ENCODE results near the gene BMPR1A. TPM values are rescaled to one million over a fixed set of nuclear protein-coding genes. Genes with fewer than 3 reads are reported as not detected.

The BMPR1A gene
- total and polyA plus RNA-seq, 2 experiments from 2014 or later = 14.2 to 82.5 TPM

DNA sequence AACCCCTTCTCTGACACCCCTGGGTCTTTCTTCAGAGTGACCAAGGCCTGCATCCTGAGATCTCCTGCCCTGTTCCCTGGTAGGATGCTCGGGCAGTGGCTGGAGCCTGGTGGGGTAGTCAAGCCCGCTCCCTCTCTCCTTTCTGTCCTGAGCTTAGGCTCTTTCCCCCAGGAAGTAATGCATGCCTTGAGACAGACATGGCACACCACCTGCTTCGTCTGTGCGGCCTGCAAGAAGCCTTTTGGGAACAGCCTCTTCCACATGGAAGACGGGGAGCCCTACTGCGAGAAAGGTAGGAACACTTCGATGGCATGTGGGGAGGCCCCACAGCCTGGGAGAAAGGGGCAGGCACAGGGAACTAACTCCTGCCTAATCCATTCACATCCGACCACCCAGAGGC is 37.9 kb upstream of the BMPR1A start (continued):
- TF ChIP-seq, protein P1, sequence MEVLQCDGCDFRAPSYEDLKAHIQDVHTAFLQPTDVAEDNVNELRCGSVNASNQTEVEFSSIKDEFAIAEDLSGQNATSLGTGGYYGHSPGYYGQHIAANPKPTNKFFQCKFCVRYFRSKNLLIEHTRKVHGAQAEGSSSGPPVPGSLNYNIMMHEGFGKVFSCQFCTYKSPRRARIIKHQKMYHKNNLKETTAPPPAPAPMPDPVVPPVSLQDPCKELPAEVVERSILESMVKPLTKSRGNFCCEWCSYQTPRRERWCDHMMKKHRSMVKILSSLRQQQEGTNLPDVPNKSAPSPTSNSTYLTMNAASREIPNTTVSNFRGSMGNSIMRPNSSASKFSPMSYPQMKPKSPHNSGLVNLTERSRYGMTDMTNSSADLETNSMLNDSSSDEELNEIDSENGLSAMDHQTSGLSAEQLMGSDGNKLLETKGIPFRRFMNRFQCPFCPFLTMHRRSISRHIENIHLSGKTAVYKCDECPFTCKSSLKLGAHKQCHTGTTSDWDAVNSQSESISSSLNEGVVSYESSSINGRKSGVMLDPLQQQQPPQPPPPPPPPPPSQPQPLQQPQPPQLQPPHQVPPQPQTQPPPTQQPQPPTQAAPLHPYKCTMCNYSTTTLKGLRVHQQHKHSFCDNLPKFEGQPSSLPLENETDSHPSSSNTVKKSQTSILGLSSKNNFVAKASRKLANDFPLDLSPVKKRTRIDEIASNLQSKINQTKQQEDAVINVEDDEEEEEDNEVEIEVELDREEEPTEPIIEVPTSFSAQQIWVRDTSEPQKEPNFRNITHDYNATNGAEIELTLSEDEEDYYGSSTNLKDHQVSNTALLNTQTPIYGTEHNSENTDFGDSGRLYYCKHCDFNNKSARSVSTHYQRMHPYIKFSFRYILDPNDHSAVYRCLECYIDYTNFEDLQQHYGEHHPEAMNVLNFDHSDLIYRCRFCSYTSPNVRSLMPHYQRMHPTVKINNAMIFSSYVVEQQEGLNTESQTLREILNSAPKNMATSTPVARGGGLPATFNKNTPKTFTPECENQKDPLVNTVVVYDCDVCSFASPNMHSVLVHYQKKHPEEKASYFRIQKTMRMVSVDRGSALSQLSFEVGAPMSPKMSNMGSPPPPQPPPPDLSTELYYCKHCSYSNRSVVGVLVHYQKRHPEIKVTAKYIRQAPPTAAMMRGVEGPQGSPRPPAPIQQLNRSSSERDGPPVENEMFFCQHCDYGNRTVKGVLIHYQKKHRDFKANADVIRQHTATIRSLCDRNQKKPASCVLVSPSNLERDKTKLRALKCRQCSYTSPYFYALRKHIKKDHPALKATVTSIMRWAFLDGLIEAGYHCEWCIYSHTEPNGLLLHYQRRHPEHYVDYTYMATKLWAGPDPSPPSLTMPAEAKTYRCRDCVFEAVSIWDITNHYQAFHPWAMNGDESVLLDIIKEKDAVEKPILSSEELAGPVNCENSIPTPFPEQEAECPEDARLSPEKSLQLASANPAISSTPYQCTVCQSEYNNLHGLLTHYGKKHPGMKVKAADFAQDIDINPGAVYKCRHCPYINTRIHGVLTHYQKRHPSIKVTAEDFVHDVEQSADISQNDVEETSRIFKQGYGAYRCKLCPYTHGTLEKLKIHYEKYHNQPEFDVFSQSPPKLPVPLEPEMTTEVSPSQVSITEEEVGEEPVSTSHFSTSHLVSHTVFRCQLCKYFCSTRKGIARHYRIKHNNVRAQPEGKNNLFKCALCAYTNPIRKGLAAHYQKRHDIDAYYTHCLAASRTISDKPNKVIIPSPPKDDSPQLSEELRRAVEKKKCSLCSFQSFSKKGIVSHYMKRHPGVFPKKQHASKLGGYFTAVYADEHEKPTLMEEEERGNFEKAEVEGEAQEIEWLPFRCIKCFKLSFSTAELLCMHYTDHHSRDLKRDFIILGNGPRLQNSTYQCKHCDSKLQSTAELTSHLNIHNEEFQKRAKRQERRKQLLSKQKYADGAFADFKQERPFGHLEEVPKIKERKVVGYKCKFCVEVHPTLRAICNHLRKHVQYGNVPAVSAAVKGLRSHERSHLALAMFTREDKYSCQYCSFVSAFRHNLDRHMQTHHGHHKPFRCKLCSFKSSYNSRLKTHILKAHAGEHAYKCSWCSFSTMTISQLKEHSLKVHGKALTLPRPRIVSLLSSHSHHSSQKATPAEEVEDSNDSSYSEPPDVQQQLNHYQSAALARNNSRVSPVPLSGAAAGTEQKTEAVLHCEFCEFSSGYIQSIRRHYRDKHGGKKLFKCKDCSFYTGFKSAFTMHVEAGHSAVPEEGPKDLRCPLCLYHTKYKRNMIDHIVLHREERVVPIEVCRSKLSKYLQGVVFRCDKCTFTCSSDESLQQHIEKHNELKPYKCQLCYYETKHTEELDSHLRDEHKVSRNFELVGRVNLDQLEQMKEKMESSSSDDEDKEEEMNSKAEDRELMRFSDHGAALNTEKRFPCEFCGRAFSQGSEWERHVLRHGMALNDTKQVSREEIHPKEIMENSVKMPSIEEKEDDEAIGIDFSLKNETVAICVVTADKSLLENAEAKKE (CRISPR knock-in tag; IDR thresholded peaks at IDR 0.05) = no peak
- TF ChIP-seq ZNF331 (CRISPR knock-in tag; IDR thresholded peaks at IDR 0.05; ENCODE audit: low read depth) (no peak), NANOG (IDR thresholded peaks at IDR 0.05; ENCODE audit: borderline replicate concordance) (no peak), ETS1 (IDR thresholded peaks at IDR 0.05) (no peak), REST (IDR thresholded peaks at IDR 0.05; ENCODE audit: unreplicated experiment) (no peak), ZNF114 (CRISPR knock-in tag; IDR thresholded peaks at IDR 0.05) (no peak), EZH2 (IDR thresholded peaks at IDR 0.05; ENCODE audit: low read depth, unreplicated experiment) (no peak), STAT1 (IDR thresholded peaks at IDR 0.05; ENCODE audit: unreplicated experiment) (no peak), POLR2AphosphoS5 (IDR thresholded peaks at IDR 0.05; ENCODE audit: low read depth) (no peak)
- TF ChIP-seq, protein P2, sequence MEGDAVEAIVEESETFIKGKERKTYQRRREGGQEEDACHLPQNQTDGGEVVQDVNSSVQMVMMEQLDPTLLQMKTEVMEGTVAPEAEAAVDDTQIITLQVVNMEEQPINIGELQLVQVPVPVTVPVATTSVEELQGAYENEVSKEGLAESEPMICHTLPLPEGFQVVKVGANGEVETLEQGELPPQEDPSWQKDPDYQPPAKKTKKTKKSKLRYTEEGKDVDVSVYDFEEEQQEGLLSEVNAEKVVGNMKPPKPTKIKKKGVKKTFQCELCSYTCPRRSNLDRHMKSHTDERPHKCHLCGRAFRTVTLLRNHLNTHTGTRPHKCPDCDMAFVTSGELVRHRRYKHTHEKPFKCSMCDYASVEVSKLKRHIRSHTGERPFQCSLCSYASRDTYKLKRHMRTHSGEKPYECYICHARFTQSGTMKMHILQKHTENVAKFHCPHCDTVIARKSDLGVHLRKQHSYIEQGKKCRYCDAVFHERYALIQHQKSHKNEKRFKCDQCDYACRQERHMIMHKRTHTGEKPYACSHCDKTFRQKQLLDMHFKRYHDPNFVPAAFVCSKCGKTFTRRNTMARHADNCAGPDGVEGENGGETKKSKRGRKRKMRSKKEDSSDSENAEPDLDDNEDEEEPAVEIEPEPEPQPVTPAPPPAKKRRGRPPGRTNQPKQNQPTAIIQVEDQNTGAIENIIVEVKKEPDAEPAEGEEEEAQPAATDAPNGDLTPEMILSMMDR (conservative IDR thresholded peaks at IDR 0.05; ENCODE audit: low read depth in 2 of 2) = no peak
